ENCODE measurements around the gene RBMS3.
"Not testable (repeated sequence)": the region's sequence is repeated elsewhere in the genome, so short reads cannot be mapped to it uniquely, and the experiment has no call there.

Gene RBMS3

DNA sequence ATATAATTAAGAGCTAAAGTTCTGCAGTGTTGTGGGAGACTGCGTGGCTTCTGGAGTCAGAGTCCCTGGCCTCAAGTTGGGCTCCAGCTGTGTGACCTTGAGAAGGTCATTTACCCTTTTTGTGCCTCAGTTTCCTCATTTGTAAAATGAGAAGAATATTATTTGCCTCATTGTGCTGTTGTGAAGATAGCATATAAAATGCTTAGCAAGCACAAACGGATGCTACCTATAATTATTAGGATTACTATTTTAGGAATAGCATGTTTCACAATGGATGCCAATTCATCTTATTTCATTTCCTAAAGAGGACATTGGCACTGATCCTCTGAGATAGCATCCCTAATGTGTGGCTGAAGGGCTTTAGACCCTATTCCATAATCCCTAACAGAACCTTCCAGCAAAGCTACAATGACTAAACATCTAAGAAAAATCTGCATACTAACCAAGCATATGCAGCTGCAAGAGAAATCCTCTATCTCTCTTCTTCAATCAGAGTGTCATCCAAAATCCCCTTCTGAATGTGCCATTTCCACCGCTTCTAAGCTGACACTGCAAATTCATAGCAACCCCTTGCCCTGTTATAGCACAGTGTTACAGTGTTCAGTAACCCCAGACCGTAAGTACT lies 148.3 kb downstream of the RBMS3 start:
- no peak for DNase-seq (ENCODE audit: low read depth in 2 of 2)

GRCh38 chr3:29430558-29430971 lies 149.7 kb downstream of the RBMS3 start:
- no peak for DNase-seq (ENCODE audit: low read depth in 2 of 2)

DNA sequence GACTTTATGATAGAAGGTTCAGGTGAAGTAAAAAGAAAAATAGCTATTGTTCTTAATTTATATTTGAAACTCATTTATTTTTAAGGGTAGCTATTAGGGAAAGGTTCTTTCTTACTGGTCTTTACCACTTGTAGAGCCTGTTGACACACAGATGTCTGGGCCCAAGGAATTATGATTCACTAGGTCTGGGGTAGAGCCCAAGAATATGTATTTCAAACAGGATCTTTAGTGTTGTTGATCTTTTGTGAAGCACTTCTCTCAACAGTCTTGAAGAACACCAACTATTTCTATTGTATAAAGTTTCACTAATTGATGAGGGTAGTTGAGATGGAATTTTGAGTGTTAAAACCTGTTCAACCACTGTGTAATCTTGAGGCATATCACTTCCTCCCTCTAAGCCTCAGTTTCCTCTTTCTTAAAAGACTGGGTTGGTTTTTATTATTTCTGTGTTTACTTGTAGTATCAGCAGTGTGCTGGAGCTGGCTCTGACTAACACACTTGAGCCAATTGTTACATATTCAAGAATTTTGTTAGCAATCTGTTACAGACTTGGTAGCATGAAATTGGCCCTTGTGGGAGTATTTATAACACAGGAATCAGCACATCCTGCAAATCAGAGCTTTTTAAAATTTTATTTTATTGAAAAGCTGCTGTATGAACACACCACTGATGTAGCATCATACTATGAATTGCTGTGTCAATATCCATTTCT lies 155.9 kb downstream of the RBMS3 start:
- DNase-seq (ENCODE audit: low read depth in 2 of 2): no peak

DNA sequence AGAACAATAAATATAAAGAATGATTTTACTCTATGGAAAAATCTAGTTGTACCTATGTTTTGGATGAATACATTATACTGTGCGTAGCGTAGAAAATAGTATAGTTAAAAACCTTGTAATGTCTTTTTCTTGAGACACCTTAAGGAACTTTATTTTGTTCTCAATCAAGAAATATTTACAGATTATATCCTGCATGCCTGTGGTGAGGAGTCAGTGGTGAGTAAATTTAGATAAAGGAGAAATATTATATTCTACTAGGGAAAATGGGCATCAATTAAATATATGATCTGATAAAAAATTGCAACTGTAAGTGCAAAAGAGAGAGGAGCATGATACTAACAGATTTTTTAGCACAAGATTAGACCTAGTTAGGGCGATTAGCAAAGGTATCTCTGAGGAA lies 157.7 kb downstream of the RBMS3 start:
- DNase-seq (ENCODE audit: low read depth in 2 of 2): no peak

GRCh38 chr3:29440413-29441305 lies 159.8 kb downstream of the RBMS3 start:
- DNase-seq (ENCODE audit: low read depth in 2 of 2): no peak

DNA sequence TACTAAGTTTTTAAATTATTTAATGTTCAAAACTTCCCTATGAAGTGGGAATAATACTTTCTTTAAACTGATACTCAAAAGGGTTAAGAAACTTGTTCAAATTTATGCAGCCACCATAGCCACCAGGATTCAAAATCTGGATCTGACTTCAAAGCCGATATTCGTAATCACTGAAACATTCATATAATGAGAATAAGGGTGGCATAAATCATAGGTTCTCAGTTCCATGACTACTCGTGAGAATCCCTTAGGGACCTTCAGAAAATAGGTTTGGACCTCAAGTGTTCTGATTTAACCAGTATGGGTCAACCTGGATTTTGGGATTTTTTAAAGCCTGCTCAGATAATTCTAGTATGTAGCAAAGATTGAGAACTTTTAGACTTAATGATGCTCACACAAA lies 160.6 kb downstream of the RBMS3 start:
- DNase-seq (ENCODE audit: low read depth in 2 of 2): no peak

GRCh38 chr3:29447946-29448627 lies 167.2 kb downstream of the RBMS3 start:
- no peak for DNase-seq (ENCODE audit: low read depth in 2 of 2)

GRCh38 chr3:29451920-29452319 lies 171.0 kb downstream of the RBMS3 start:
- DNase-seq (ENCODE audit: low read depth in 2 of 2): no peak

DNA sequence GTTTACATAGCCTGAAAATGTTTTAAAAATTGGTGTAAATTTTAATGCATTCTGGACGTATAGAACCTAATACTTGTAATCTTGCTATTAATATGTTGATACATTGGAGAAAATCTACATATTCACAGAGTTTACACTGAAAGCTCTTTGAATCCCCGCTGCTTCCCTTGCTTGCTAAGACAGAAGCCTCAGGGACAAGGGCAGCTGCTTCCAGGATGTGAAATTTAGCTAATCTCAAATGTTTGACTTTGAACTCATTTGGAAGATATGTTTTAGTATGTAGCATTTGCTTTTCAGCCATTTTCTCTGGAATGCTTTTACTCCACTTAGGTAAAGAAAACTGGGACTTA lies 172.0 kb downstream of the RBMS3 start:
- DNase-seq (ENCODE audit: low read depth in 2 of 2): no peak

DNA sequence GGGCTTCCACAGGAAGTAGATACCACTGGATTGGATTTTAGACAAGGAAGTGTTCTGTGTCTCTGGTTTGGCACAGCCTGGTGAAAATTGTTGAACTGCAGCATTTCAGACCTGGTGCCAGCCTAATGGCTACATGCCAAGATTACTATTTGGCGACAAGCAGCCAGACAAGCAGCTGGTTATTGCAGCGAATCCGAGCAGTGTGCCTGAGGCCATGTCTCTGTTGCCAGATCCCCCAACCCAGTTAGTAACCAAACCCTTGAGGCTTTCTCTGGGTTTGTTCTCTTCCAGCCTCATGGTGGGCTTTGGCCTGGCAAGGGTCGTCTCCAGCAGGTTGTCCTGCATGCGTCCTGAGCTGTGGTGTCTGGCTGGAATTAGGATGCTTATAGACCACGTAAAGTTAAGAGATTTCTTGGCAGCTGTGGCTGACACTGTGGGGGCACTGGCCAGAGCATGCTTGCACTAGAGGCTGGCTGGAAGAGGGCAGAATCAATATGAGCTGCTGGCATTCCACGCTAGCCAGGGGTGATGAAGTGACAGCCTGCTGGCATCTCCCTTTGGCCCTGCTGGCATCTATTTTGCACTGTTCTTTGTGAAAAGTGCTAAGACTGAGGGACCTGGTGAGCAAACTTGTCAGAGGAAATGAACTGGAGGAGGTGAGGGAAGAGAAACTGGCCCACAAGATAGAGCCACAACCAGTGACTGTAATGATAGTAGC lies 172.6 kb downstream of the RBMS3 start:
- DNase-seq (ENCODE audit: low read depth in 2 of 2): no peak

GRCh38 chr3:29454161-29454611 lies 173.3 kb downstream of the RBMS3 start:
- DNase-seq (ENCODE audit: low read depth in 2 of 2): no peak

GRCh38 chr3:29456901-29457300 lies 176.0 kb downstream of the RBMS3 start:
- no peak for DNase-seq (ENCODE audit: low read depth in 2 of 2)

DNA sequence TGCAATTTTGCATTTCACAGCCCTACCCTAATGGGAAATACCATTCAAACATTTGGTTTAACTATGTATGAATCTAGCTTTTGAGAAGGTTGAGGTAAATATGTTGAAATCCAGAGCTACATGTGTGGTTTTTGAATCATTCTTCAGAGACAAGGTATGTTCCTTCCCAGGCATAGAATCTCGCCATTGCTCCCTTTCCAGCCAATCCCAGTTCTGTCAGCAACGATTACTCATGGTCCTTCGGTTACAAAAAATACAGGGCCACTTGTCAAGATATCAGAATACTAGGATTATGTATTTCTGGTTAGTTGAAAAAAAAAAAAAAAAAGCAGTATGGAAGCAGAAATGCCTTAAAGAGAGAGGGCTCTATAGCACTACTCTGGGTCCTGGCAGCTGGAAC lies 182.4 kb downstream of the RBMS3 start:
- no peak for DNase-seq (ENCODE audit: low read depth in 2 of 2)

GRCh38 chr3:29465836-29466235 lies 185.0 kb downstream of the RBMS3 start:
- no peak for DNase-seq (ENCODE audit: low read depth in 2 of 2)

DNA sequence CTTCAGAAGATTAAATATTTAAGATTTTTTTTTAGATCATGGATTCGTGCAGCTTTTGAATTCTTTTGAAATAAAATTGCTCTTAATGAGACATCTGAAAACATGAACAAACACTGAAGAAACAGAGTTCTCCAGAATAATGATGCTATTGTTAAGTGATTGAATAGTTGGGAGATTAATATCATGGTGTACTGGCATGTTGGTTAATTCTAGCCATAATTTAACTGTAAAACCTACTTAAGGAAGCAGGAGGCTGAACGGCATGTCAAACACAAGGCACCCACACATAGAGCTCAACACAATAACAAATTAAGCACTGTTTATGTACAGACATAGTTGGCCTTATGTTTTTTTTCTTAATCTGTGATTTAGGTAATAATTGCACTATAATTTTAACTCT lies 185.6 kb downstream of the RBMS3 start:
- no peak for DNase-seq (ENCODE audit: low read depth in 2 of 2)

GRCh38 chr3:29468187-29468586 lies 187.3 kb downstream of the RBMS3 start:
- no peak for DNase-seq (ENCODE audit: low read depth in 2 of 2)

GRCh38 chr3:29473481-29474170 lies 192.8 kb downstream of the RBMS3 start:
- DNase-seq (ENCODE audit: low read depth in 2 of 2): not testable (repeated sequence)

DNA sequence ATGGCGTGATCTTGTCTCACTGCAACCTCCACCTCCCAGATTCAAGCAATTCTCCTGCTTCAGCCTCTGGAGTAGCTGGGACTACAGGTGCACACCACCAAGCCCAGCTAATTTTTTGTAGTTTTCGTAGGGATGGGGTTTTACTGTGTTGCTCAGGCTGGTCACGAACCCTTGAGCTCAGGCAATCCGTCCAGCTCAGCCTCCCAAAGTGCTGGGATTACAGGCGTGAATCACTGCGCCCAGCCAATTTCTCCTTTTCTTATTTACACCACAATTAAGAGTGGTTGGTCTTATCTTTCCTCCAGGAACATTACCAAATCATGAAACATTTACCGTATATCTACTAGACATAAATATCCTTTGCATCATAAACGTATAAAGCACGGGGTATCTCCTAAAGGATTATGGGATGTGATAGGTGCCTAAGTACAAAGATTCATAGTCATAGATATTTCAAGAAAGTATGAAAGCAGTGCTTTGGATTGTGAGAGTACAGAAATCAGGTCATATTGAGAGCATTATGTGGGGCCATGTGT lies 194.5 kb downstream of the RBMS3 start:
- no peak for DNase-seq (ENCODE audit: low read depth in 2 of 2)

DNA sequence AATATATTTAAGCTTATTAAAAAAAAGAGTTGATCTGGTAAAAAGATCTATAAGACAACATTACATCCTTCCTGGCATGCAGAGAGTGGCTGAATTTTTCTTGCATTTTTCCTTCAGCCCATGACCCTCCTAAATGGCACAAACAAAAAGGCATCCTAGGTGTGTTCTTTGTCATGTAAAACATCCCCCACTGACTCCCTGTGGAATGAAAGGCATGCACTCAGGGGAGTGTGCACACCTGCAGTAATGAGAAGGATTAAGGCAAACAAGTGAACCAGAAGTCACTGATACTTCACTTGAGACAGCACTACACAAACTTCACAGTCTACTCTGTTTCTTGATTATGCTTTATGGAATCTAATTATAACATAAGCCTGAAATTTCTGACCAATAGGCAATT lies 195.0 kb downstream of the RBMS3 start:
- no peak for DNase-seq (ENCODE audit: low read depth in 2 of 2)

DNA sequence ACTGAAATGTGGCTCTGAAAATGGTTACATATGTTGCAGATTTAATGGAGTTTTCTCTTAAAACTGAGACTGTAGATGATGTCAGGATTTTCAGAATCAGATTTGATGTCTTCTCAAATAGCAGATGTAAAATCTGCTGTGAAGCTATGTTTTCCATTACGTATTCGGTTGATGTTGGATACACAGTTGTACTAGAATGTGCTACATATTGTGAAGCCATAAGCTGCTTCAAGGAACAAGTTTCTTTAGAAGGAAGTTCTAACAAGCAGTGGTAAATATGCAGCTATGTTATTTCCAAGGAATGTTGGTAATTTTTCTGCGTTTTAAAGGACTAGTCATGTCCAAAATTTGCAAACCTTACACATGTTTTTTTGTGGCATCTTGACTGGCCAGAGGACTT lies 197.7 kb downstream of the RBMS3 start:
- no peak for DNase-seq (ENCODE audit: low read depth in 2 of 2)

GRCh38 chr3:29481249-29481648 lies 200.4 kb downstream of the RBMS3 start:
- no peak for DNase-seq (ENCODE audit: low read depth in 2 of 2)
